Mucosa of gallbladder (tissue), 1 donor: Measurements from ENCODE around the gene CBLN3. TPM values are rescaled to one million over a fixed set of nuclear protein-coding genes. Genes with fewer than 3 reads are reported as not detected.
"Not testable (repeated sequence)": the region's sequence is repeated elsewhere in the genome, so short reads cannot be mapped to it uniquely, and the experiment has no call there.

Source experiments
- DNase-seq: peaks from one replicate; pipeline ENCODE4 v3.0.0-alpha.2; 2020; ENCODE audit warnings: low spot score
- total RNA-seq: library from RNA; stranded (reverse); gene quantifications from one replicate; pipeline ENCODE4 v1.2.1, GENCODE V29; 2021
- donor health status: DM: no; HTN: no; CAD: no.

Gene CBLN3
- total RNA-seq, 1 donor from 2014 or later: 14.0 TPM

- DNase-seq: no peak
Observed at GRCh38 chr14:24403294-24403998, 26.0 kb downstream of the CBLN3 start.

GRCh38 chr14:24401810-24402702 is 27.4 kb downstream of the CBLN3 start:
- no peak for DNase-seq

GRCh38 chr14:24399999-24400718 is 29.3 kb downstream of the CBLN3 start:
- no peak for DNase-seq

GRCh38 chr14:24399447-24399822 is 30.0 kb downstream of the CBLN3 start:
- DNase-seq: no peak

GRCh38 chr14:24398653-24399446 is 30.6 kb downstream of the CBLN3 start, which contains the start of gene NYNRIN:
NYNRIN (plus strand) TSS chr14:24399003; CDS start chr14:24399247, 244 bp downstream.
- no peak for DNase-seq

GRCh38 chr14:24398293-24398652 is 31.2 kb downstream of the CBLN3 start:
- DNase-seq: no peak

- no peak for DNase-seq
Observed at GRCh38 chr14:24397639-24398292, 31.7 kb downstream of the CBLN3 start.

- DNase-seq: no peak
Observed at GRCh38 chr14:24395609-24396582, 33.6 kb downstream of the CBLN3 start.

GRCh38 chr14:24394275-24394674 is 35.2 kb downstream of the CBLN3 start:
- DNase-seq: no peak

GRCh38 chr14:24392325-24393091 is 37.0 kb downstream of the CBLN3 start:
- no peak for DNase-seq

- no peak for DNase-seq
Observed at GRCh38 chr14:24390701-24391468, 38.6 kb downstream of the CBLN3 start.

GRCh38 chr14:24389226-24389848 is 40.1 kb downstream of the CBLN3 start:
- DNase-seq: no peak

GRCh38 chr14:24388474-24389179 is 40.8 kb downstream of the CBLN3 start:
- DNase-seq: no peak

- not testable (repeated sequence) for DNase-seq
Observed at GRCh38 chr14:24387579-24387978, 41.9 kb downstream of the CBLN3 start.

GRCh38 chr14:24387009-24387345 is 42.5 kb downstream of the CBLN3 start:
- DNase-seq: no peak

GRCh38 chr14:24385524-24385923 is 43.9 kb downstream of the CBLN3 start:
- no peak for DNase-seq

GRCh38 chr14:24384169-24384568 is 45.3 kb downstream of the CBLN3 start:
- DNase-seq: no peak
